GM18508 (cell line): ENCODE data around the gene GIMAP8.
A peak's percentile ranks its signal among the peaks of the same experiment; 100 is the strongest.

ENCODE experiments used
- ATAC-seq: cut with Tn5 transposase; IDR thresholded peaks from one replicate; pipeline ENCODE4 v1.9.1; 2021; ENCODE audit warnings: moderate number of reproducible peaks; ENCODE audit not compliant: insufficient read depth, unreplicated experiment

GIMAP8 gene

GRCh38 chr7:150410680-150411346, 39.6 kb upstream of the GIMAP8 start:
- ATAC-seq: no peak

GRCh38 chr7:150411606-150412005, 38.8 kb upstream of the GIMAP8 start:
- ATAC-seq: no peak

GRCh38 chr7:150412016-150412415, 38.4 kb upstream of the GIMAP8 start:
- ATAC-seq: no peak

- ATAC-seq: no peak
These were observed 37.6 kb upstream of the GIMAP8 start for GRCh38 chr7:150412518-150413488.

GRCh38 chr7:150413640-150414081, 36.8 kb upstream of the GIMAP8 start:
- ATAC-seq: no peak

GRCh38 chr7:150415161-150416153, 35.0 kb upstream of the GIMAP8 start:
- no peak for ATAC-seq

GRCh38 chr7:150417239-150417638, 33.2 kb upstream of the GIMAP8 start:
- ATAC-seq: no peak

- no peak for ATAC-seq
These were observed 32.6 kb upstream of the GIMAP8 start for GRCh38 chr7:150417863-150418262.

GRCh38 chr7:150420242-150420641, 30.2 kb upstream of the GIMAP8 start:
- ATAC-seq: no peak

- ATAC-seq: peak; percentile 86
These were observed 29.3 kb upstream of the GIMAP8 start for GRCh38 chr7:150420987-150421674.

- ATAC-seq: no peak
These were observed 28.6 kb upstream of the GIMAP8 start for GRCh38 chr7:150421831-150422230.

GRCh38 chr7:150425670-150426069, 24.8 kb upstream of the GIMAP8 start:
- ATAC-seq: no peak

- ATAC-seq: no peak
These were observed 21.6 kb upstream of the GIMAP8 start for GRCh38 chr7:150428671-150429451.

GRCh38 chr7:150429699-150430098, 20.7 kb upstream of the GIMAP8 start:
- ATAC-seq: no peak

GRCh38 chr7:150430465-150431085, 19.9 kb upstream of the GIMAP8 start:
- ATAC-seq: no peak

- no peak for ATAC-seq
These were observed 18.4 kb upstream of the GIMAP8 start for GRCh38 chr7:150431839-150432658.
